BLaER1 (cell line): ENCODE results near the gene GRPR.

Experiments used
- H3K27ac ChIP-seq: shearing (Covaris generic); formaldehyde crosslinking; 2 replicates; pipeline ENCODE4 v1.8.1; 2022
- H3K27me3 ChIP-seq: shearing (Covaris generic); formaldehyde crosslinking; 2 replicates; pipeline ENCODE4 v1.8.1; 2022
- H3K36me3 ChIP-seq: shearing (Covaris generic); formaldehyde crosslinking; 2 replicates; pipeline ENCODE4 v1.8.1; 2022
- H3K4me1 ChIP-seq: shearing (Covaris generic); formaldehyde crosslinking; 2 replicates; pipeline ENCODE4 v1.8.1; 2022
- H3K4me2 ChIP-seq: shearing (Covaris generic); formaldehyde crosslinking; 2 replicates; pipeline ENCODE4 v1.8.1; 2022
- H3K4me3 ChIP-seq: shearing (Covaris generic); formaldehyde crosslinking; 2 replicates; pipeline ENCODE4 v1.8.1; 2022
- H3K9ac ChIP-seq: shearing (Covaris generic); formaldehyde crosslinking; 2 replicates; pipeline ENCODE4 v1.8.1; 2022
- H3K9me3 ChIP-seq: shearing (Covaris generic); formaldehyde crosslinking; 2 replicates; pipeline ENCODE4 v1.8.1; 2022
- H4K20me1 ChIP-seq: shearing (Covaris generic); formaldehyde crosslinking; 2 replicates; pipeline ENCODE4 v1.8.1; 2022
- Cebpa-rat ChIP-seq: shearing (Covaris generic); IDR thresholded peaks from 2 replicates; pipeline ENCODE4 v1.8.1; 2022

Gene GRPR

DNA sequence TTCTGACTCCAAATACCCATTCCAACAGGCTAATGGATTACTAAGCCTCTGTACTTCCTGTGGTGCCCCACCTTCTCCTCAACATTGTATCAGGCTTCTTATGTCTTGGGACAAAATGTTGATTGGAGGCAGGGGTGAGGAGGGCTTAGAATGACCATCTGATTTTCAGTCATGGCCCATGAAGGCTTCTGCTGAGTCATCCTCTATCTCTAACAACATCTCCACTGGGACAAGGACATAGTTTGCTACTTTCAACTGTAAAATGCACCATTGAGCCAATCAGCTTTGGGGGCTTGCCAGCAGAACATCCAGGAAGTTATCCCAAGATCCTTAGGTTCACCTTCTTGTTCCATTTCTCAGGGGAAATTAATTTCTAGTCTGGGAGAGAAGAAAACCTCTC is 73.5 kb downstream of the GRPR start:
- no peaks in the 10 kb centered on the region for H3K9me3 ChIP-seq
- H3K4me1 ChIP-seq: no peaks in the 10 kb centered on the region
- TF ChIP-seq Cebpa-rat: no peak
- H3K4me2 ChIP-seq: no peak overlapping the region
- peaks cover 5% of the 10 kb centered on the region; the same call in 1 of the 2 replicates for H4K20me1 ChIP-seq
- H3K9ac ChIP-seq: no peak overlapping the region
- peaks cover 85% of the 10 kb centered on the region for H3K27me3 ChIP-seq
- no peaks in the 10 kb centered on the region for H3K36me3 ChIP-seq
- no peak overlapping the region for H3K27ac ChIP-seq
- H3K4me3 ChIP-seq: no peak overlapping the region

DNA sequence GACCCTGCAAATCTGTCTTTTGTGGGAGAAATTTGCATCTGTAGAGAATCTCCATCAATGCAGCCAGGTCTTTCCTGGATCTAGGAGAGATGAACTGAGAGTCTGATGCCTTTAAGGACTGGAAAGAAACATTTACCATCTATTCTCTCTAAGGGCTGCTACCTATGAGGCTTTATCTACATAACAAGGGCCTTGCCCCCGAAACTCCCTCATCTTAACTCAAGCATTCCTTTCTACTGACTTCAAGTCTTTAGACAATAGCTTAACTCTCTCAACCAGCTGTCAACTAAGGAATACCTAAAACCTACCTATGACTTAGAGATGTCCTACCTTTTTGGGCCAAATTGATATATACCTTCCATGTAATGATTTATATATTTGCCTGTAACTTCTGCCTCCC is 76.0 kb downstream of the GRPR start:
- TF ChIP-seq Cebpa-rat: no peak
- Histone ChIP-seq H4K20me1 (peaks cover 5% of the 10 kb centered on the region; the same call in 1 of the 2 replicates), H3K4me2 (no peak overlapping the region), H3K27me3 (peaks cover 86% of the 10 kb centered on the region), H3K4me3 (no peak overlapping the region), H3K4me1 (no peaks in the 10 kb centered on the region), H3K9me3 (no peaks in the 10 kb centered on the region), H3K36me3 (no peaks in the 10 kb centered on the region), H3K9ac (no peak overlapping the region), H3K27ac (no peak overlapping the region)

DNA sequence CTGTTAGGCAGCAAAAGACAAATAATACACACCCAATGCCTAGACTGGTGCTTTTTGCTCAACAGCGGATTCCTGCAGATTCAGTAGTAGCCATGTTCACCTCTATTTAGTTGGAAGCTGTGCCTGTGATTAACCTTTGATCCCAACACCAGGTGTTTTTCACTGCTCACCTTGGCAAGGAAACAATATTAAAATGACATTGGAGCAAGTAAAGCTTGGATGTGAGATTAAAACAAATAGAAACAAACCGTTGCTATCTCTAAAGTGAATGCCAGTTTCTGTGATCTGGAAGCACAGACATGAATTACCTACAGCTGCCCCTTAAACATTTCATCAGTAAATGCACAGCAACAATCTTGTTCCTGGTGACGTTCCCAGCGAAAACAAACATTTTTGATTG is 79.6 kb downstream of the GRPR start:
- no peak overlapping the region for H3K4me3 ChIP-seq
- H3K9me3 ChIP-seq: no peaks in the 10 kb centered on the region
- TF ChIP-seq Cebpa-rat: no peak
- H3K4me2 ChIP-seq: no peak overlapping the region
- H4K20me1 ChIP-seq: no peaks in the 10 kb centered on the region
- H3K27ac ChIP-seq: no peak overlapping the region
- no peaks in the 10 kb centered on the region for H3K36me3 ChIP-seq
- H3K4me1 ChIP-seq: no peaks in the 10 kb centered on the region
- H3K27me3 ChIP-seq: peaks cover 82% of the 10 kb centered on the region
- H3K9ac ChIP-seq: no peak overlapping the region
